Stimulated activated CD4-positive, alpha-beta T cell treated with anti-CD3 and anti-CD28 coated beads, Interleukin-15, amount 100 ng/mL, for 48 hours (primary cell): ENCODE measurements around the gene SIGLEC12.
"Not testable (repeated sequence)": the region's sequence is repeated elsewhere in the genome, so short reads cannot be mapped to it uniquely, and the experiment has no call there.

Experiments used
- DNase-seq, 2 donors: peaks; one replicate each; pipeline ENCODE4 v3.0.0-alpha.2; 2020; ENCODE audit warnings: low read depth in 2 of 2

SIGLEC12 gene

GRCh38 chr19:51485960-51486660 lies 15.5 kb downstream of the SIGLEC12 start:
- no peak for DNase-seq

DNA sequence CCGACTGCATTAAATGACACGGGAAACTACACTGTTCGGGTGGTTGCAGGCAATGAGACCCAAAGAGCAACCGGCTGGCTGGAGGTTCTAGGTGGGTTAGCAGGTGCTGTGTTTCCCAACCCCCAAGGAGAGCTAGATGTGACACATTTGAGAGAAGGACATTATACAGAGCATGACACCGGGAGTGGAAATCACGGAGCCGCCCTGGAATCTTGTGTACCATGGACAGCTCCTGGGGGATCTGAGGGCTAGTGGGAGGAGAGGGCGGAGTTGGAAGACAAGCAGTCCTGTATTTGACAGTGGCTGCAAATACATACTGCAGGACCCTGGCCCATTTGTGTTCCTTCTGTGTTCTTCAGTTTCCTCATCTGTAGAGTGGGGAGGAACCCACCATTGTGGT lies 21.0 kb downstream of the SIGLEC12 start:
- DNase-seq = peak in 1 of 2 donors; percentile 10

GRCh38 chr19:51479531-51480331 lies 21.9 kb downstream of the SIGLEC12 start:
- peak; percentile 36 to 43 for DNase-seq

DNA sequence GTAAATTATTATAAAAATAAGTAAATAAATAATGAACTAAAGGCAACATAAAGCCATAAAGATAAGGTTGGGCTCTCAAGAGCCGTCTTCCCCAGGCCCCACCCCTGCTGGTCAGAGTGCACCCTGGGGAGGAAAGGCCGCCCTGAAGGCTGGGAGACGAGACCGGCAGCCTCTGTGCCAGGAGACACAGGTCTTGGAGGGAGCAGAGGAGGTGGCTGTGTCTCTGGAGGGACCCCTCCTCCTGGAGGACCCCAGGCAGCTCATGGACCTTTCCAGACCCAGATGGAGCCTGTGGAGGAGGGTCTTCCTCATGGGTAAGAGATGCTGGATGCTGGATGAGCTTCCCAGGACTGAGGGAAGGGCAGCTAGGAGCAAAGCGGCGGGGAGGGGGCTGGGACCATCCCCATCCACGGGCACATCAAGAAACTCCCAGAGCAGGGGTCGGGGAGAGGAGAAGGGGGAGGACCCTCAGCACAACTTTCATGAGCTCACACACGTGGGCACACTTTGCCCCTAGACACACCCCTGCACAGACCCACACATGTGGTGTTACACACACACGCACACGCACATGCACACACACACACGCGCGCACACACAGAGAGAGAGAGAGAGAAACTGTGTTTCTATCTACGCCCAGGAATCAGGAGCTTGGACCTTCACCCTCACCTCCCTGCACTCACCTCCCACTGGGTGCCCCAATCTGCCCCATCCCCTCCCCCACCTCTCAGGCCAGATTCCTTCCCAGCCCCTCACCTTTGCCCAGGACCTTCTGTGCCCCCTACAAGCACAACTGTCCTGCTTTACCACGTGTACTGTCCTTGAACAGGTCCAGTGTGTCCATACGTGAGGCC lies 23.0 kb downstream of the SIGLEC12 start, which contains the start of gene CEACAM18:
Gene CEACAM18, plus strand, starts transcription at position 159 of the 854 bp plus-strand sequence.
- no peak for DNase-seq

DNA sequence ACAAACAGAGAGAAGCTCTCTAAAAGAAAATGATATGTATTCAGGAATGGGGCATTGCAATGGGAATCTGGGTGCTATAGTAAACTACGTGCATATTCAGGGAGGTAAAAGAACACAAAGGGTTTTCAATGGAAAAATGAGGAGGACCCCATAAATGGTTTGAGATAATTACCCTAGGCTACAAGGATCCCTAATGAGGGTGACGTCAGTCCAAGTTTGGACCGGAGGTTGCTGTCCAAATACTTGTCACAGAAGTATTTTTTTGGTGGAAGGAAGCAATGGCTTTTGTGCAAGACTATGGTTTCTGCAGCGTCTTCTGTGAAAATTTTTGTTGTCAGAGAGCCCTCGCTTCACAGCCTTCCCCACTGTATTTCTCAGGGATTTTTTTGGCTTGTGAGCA lies 24.3 kb downstream of the SIGLEC12 start:
- DNase-seq = no peak

GRCh38 chr19:51476164-51476563 lies 25.4 kb downstream of the SIGLEC12 start:
- DNase-seq = no peak

- DNase-seq = peak; percentile 75 to 89
Observed at GRCh38 chr19:51473009-51473707, 28.4 kb downstream of the SIGLEC12 start.

GRCh38 chr19:51472607-51473006 lies 29.0 kb downstream of the SIGLEC12 start:
- DNase-seq = no peak

DNA sequence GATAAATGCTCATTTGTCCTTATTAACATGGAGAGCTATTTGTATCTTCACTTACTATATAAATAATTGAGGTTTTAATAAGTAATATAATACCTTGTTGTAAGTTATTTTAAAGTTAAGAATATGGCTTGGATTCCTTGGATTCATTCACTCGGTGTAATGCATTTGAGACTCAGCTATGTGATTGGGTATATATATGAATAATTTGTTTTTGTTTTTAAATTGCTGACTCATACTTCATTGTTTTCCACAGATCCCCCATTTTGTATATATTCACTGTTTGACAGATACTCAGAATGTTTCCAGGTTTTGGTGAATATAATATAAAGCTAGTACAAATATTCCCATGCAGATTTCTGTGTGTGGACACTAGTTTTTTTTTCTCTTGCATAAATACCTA lies 30.1 kb downstream of the SIGLEC12 start:
- DNase-seq = no peak

- DNase-seq = no peak
Observed at GRCh38 chr19:51470966-51471365, 30.6 kb downstream of the SIGLEC12 start.

DNA sequence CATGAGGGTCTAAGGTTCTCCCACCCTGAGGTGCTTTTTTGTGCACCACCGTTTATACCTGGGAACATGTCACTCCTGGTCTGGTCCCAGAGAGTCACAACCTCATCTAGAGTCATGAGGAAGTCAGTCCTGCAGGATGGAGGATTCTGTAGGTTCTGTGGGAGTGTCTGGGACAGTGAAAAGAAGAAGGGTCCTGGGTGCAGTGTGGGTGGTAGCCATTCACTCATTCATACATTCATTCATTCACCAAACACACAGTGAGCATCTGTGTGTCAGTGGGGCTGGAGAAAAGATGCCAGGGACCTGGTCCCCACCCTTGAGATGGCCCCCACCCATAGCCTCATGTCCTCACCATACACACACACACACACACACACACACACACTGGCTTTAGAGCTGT lies 32.0 kb downstream of the SIGLEC12 start:
- no peak for DNase-seq

DNA sequence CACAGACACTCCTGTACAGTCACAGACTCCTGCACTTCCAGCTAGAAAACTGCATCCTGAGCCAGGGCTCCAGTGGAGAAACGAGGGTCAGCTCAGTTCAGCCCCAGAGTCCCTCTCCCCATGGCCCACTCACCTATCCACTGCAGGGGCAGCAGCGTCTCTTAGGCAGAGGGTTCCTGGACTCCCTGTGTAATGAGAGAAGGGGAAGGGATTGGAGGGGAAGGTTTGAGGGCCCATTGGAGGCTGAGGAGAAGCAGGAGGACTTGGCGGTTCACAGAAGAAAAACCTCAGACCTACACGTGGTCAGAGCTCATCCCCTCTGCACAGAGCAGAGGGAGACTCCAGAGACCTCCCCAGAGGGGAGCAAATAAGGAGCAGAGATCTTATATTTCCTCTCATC lies 32.4 kb downstream of the SIGLEC12 start:
- DNase-seq = no peak

- no peak for DNase-seq
Observed at GRCh38 chr19:51468545-51468920, 33.1 kb downstream of the SIGLEC12 start.

DNA sequence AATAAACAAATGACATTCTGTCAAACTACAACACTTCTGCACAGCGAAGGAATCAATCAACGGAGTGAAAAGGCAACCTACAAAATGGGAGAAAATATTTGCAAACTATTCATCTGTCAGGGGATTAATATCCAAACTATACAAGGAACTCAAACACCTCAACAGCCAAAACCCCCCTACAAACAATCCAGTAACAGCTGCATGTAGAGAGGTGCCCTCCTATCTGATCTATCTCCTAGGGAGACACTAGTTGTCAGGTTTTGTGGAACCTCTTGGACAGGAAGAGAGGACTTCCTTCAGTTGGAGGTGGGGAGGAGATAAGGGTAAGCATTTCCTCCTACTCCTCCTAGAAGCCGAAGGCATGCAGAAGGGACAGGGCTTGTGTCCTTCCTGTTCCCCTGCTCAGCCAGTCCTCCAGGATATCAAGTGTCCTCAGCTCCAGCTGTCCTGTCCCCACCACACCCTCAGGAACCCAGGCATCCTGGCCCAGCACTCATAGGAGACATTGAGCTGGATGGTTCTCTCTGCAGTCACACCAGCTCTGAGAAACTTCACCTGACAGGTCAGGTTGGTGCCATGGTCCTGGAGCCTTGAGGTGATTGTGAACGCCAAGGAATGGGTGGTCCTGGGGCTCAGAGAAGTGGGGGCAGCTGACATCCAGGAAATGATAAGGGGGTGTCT lies 33.6 kb downstream of the SIGLEC12 start:
- DNase-seq = no peak

- no peak for DNase-seq
Observed at GRCh38 chr19:51466723-51467122, 34.9 kb downstream of the SIGLEC12 start.

- not testable (repeated sequence) for DNase-seq
Observed at GRCh38 chr19:51463976-51464581, 37.5 kb downstream of the SIGLEC12 start.

- DNase-seq = no peak
Observed at GRCh38 chr19:51462681-51463080, 38.9 kb downstream of the SIGLEC12 start.

- DNase-seq = no peak
Observed at GRCh38 chr19:51462276-51462675, 39.3 kb downstream of the SIGLEC12 start.

DNA sequence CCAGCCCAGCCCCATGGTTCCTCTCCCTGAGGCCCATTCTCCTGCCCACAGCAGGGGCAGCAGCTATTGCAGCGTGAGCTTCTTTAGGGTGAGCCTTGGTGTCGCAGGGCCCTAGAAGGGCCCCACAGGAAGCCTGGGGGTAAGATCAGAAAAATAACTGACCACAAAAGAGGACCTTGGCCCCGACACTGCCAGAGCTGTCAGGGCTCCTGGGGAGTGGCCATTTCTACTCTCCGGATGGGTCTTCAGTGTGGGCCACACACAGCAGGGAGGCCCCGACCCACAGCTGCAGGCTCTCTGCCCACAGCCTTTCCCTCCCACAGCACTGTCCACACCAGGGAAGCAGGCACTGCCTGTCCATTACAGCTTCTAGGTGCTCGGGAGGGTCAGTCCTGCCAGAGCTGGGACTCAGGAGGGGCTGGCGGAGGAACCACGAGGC lies 39.9 kb downstream of the SIGLEC12 start:
- DNase-seq = no peak

DNA sequence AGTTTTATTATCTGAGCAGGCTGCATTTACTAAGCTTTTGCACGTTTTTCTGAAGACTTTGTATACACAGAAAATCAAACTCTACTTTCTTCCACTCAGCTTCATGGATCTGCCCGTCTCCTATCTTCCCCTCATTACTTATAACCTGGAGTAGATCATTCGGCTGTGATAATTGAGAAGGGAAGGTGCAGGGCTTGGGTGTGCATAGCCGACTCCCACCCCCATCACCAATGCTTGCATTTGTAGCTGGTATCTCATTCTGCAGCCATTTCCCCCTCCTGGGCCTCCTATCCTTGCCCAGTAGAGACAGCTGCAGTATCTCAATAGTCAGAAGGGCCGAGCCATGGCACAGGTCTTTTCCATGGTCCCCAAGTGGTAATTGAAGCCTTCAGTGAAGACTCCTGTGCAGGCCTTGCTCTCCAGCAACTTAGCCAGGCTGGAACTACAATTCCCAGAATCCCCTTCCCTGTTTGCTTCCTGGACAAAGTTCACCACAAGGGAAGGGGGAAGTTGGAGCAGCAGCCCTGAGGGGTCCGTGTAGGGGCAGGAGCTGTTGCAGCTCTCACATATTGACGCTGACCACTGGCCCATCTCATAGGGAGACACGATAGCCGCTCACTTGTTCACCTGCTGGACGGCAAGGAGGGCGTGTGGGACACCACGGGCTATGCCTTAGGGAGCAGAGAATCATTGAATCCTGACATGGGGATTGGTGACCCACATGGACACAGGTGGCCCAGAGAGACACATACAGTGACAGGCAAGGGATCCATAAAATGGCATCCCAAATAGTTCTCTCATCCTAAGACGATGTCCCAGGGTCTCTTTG lies 41.2 kb downstream of the SIGLEC12 start:
- DNase-seq = no peak
